Neural cell (in vitro differentiated cells): ENCODE results near the gene PLCB1. TPM values are rescaled to one million over a fixed set of nuclear protein-coding genes. Genes with fewer than 3 reads are reported as not detected.

Experiments
- H2AFZ ChIP-seq: fragments of 200-600, 300-800 bp; sonication (generic), shearing (Covaris generic); 2 replicates; pipeline ENCODE4 v1.6.0; 2014; ENCODE audit warnings: low read depth, mild to moderate bottlenecking, antibody characterized with exemption, low read length, moderate library complexity
- H3F3A ChIP-seq: fragments of 200-600 bp; shearing (Covaris generic); 2 replicates; pipeline ENCODE4 v1.6.1; 2016; ENCODE audit warnings: mild to moderate bottlenecking, moderate library complexity, mixed read lengths, antibody characterized with exemption, low read length; ENCODE audit not compliant: insufficient read depth, poor library complexity, severe bottlenecking
- H3K27ac ChIP-seq: fragments of 200-600, 300-800 bp; sonication (generic), shearing (Covaris generic); 2 replicates; pipeline ENCODE4 v1.5.1; 2014; ENCODE audit warnings: mild to moderate bottlenecking, low read length, moderate library complexity
- H3K27me3 ChIP-seq: fragments of 300-800, 200-600 bp; sonication (generic), shearing (Covaris generic); 2 replicates; pipeline ENCODE4 v1.6.0; 2014; ENCODE audit warnings: mild to moderate bottlenecking, low read depth, low read length, moderate library complexity; ENCODE audit not compliant: insufficient read depth
- H3K36me3 ChIP-seq: fragments of 300-800, 200-600 bp; sonication (generic), shearing (Covaris generic); 2 replicates; pipeline ENCODE4 v1.5.1; 2014; ENCODE audit warnings: mild to moderate bottlenecking, antibody characterized with exemption, low read length, moderate library complexity; ENCODE audit not compliant: insufficient read depth
- H3K4me2 ChIP-seq: fragments of 300-800, 200-600 bp; sonication (generic), shearing (Covaris generic); 2 replicates; pipeline ENCODE4 v1.6.0; 2014; ENCODE audit warnings: mild to moderate bottlenecking, low read length
- H3K4me3 ChIP-seq: fragments of 300-800, 200-600 bp; sonication (generic), shearing (Covaris generic); 2 replicates; pipeline ENCODE4 v1.5.1; 2014; ENCODE audit warnings: mild to moderate bottlenecking, low read length, moderate library complexity
- H3K79me2 ChIP-seq: fragments of 200-600 bp; shearing (Covaris generic); replicated peaks from 2 replicates; pipeline ENCODE4 v1.6.0; 2014; ENCODE audit warnings: mild to moderate bottlenecking, low read length, moderate library complexity; ENCODE audit not compliant: insufficient read depth
- H3K9ac ChIP-seq: fragments of 300-800, 200-600 bp; sonication (generic), shearing (Covaris generic); 2 replicates; pipeline ENCODE4 v1.6.1; 2016; ENCODE audit warnings: mild to moderate bottlenecking, low read length, mixed read lengths
- H3K9me2 ChIP-seq: fragments of 200-600 bp; shearing (Covaris generic); 2 replicates; pipeline ENCODE4 v1.6.1; 2016; ENCODE audit warnings: mild to moderate bottlenecking, low read length, mixed read lengths; ENCODE audit not compliant: insufficient read depth
- H3K9me3 ChIP-seq: fragments of 200-600, 300-800 bp; sonication (generic), shearing (Covaris generic); 2 replicates; pipeline ENCODE4 v1.6.1; 2016; ENCODE audit warnings: mild to moderate bottlenecking, mixed run types, low read length, moderate library complexity, mixed read lengths
- H4K20me1 ChIP-seq: fragments of 200-600 bp; shearing (Covaris generic); 2 replicates; pipeline ENCODE4 v1.6.1; 2016; ENCODE audit warnings: mild to moderate bottlenecking, mixed run types; ENCODE audit not compliant: insufficient read depth
- EP300 ChIP-seq: fragments of 450-650 bp; conservative IDR thresholded peaks from 2 replicates; pipeline ENCODE4 v1.6.1; 2014; ENCODE audit warnings: antibody characterized with exemption, mild to moderate bottlenecking, moderate library complexity; ENCODE audit not compliant: poor library complexity, severe bottlenecking
- EZH2 ChIP-seq: fragments of 200-600, 300-800 bp; shearing (Covaris generic), sonication (generic); IDR thresholded peaks from 2 replicates; pipeline ENCODE4 v1.6.1; 2014; ENCODE audit warnings: antibody characterized with exemption, low read length, borderline replicate concordance, mild to moderate bottlenecking; ENCODE audit not compliant: insufficient read depth, poor library complexity, severe bottlenecking
- MXI1 ChIP-seq: fragments of 450-650 bp; conservative IDR thresholded peaks from 2 replicates; pipeline ENCODE4 v1.6.1; 2014; ENCODE audit warnings: antibody characterized with exemption, mild to moderate bottlenecking; ENCODE audit not compliant: poor library complexity, severe bottlenecking
- POLR2AphosphoS5 ChIP-seq: IDR thresholded peaks from 2 replicates; pipeline ENCODE4 v1.6.1; 2012
- RAD21 ChIP-seq: fragments of 450-650 bp; conservative IDR thresholded peaks from 2 replicates; pipeline ENCODE4 v1.6.1; 2014; ENCODE audit warnings: antibody characterized with exemption, mild to moderate bottlenecking, moderate library complexity
- SMC3 ChIP-seq: fragments of 450-650 bp; conservative IDR thresholded peaks from 2 replicates; pipeline ENCODE4 v1.6.1; 2014; ENCODE audit warnings: antibody characterized with exemption, mild to moderate bottlenecking, moderate library complexity; ENCODE audit not compliant: poor library complexity
- TAF1 ChIP-seq: IDR thresholded peaks from 2 replicates; pipeline ENCODE4 v1.6.1; 2012; ENCODE audit warnings: low read depth
- polyA plus RNA-seq: library from polyadenylated mRNA; depleted of rRNA; stranded (reverse); fragments of >200 nt; gene quantifications from 2 replicates; pipeline ENCODE4 v1.2.3, GENCODE V29; 2014
- TF ChIP-seq, protein P1 (sequence below): IDR thresholded peaks from 2 replicates; pipeline ENCODE4 v1.6.1; 2012; ENCODE audit warnings: borderline replicate concordance
- TF ChIP-seq, protein P2 (sequence below): fragments of 450-650 bp; IDR thresholded peaks from 2 replicates; pipeline ENCODE4 v1.5.1; 2014; ENCODE audit warnings: antibody characterized with exemption, mild to moderate bottlenecking, moderate library complexity; ENCODE audit not compliant: poor library complexity, severe bottlenecking

Gene PLCB1
- polyA plus RNA-seq, 1 donor from 2014 or later = 11.4 TPM

DNA sequence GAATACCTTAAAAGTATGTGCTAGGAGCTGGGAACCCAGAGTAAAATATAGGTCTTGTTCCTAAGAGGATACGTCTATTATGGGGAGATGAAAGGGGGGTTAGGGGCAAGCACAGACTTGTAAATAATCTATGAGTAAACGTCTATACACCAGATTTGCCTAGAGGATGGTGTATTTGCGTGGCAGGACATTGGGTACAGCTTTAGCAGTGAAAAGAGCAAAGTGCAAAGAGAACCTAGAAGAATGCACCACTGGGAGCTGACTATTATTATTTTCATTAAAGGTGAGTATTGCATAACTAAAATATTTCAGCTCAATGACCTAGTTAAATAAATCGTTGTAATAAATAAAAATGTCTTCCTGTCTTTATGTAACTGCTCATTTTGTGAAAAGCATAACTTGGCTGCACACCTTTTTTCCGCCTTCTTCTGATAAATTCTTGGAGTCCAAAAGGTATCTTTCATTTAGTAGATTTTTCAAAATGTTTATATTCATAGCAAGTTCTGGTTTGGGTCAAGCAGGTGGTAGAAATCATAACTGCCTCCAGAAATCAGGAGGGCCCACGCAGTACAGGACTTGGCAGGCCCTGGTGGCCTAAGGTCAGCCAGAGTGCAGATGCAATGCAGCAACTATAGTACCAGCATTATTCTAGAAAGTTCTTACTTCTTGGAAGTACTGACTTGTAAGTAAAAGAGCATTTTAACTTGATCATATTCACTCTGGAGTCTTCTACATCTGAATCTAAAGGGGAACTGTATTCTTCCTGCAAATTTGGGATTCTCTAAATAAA lies 357.2 kb downstream of the PLCB1 start:
- H3K9ac ChIP-seq = no peak overlapping the region
- H3K27ac ChIP-seq = no peak overlapping the region
- no peak for TF ChIP-seq EP300
- TF ChIP-seq POLR2AphosphoS5 = no peak
- TF ChIP-seq MXI1 = no peak
- TF ChIP-seq, protein P1, sequence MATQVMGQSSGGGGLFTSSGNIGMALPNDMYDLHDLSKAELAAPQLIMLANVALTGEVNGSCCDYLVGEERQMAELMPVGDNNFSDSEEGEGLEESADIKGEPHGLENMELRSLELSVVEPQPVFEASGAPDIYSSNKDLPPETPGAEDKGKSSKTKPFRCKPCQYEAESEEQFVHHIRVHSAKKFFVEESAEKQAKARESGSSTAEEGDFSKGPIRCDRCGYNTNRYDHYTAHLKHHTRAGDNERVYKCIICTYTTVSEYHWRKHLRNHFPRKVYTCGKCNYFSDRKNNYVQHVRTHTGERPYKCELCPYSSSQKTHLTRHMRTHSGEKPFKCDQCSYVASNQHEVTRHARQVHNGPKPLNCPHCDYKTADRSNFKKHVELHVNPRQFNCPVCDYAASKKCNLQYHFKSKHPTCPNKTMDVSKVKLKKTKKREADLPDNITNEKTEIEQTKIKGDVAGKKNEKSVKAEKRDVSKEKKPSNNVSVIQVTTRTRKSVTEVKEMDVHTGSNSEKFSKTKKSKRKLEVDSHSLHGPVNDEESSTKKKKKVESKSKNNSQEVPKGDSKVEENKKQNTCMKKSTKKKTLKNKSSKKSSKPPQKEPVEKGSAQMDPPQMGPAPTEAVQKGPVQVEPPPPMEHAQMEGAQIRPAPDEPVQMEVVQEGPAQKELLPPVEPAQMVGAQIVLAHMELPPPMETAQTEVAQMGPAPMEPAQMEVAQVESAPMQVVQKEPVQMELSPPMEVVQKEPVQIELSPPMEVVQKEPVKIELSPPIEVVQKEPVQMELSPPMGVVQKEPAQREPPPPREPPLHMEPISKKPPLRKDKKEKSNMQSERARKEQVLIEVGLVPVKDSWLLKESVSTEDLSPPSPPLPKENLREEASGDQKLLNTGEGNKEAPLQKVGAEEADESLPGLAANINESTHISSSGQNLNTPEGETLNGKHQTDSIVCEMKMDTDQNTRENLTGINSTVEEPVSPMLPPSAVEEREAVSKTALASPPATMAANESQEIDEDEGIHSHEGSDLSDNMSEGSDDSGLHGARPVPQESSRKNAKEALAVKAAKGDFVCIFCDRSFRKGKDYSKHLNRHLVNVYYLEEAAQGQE = no peak
- TF ChIP-seq, protein P2, sequence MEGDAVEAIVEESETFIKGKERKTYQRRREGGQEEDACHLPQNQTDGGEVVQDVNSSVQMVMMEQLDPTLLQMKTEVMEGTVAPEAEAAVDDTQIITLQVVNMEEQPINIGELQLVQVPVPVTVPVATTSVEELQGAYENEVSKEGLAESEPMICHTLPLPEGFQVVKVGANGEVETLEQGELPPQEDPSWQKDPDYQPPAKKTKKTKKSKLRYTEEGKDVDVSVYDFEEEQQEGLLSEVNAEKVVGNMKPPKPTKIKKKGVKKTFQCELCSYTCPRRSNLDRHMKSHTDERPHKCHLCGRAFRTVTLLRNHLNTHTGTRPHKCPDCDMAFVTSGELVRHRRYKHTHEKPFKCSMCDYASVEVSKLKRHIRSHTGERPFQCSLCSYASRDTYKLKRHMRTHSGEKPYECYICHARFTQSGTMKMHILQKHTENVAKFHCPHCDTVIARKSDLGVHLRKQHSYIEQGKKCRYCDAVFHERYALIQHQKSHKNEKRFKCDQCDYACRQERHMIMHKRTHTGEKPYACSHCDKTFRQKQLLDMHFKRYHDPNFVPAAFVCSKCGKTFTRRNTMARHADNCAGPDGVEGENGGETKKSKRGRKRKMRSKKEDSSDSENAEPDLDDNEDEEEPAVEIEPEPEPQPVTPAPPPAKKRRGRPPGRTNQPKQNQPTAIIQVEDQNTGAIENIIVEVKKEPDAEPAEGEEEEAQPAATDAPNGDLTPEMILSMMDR = no peak
- TF ChIP-seq EZH2 = no peak
- TF ChIP-seq SMC3 = no peak
- no peak for TF ChIP-seq TAF1
- no peak overlapping the region for H3K4me2 ChIP-seq
- H3K36me3 ChIP-seq = no peaks in the 10 kb centered on the region
- H3K4me3 ChIP-seq = no peak overlapping the region
- no peaks in the 10 kb centered on the region for H3F3A ChIP-seq
- no peaks in the 10 kb centered on the region for H3K27me3 ChIP-seq
- H3K9me3 ChIP-seq = no peaks in the 10 kb centered on the region
- H2AFZ ChIP-seq = no peak overlapping the region
- H4K20me1 ChIP-seq = no peaks in the 10 kb centered on the region
- H3K9me2 ChIP-seq = no peaks in the 10 kb centered on the region
- no peaks in the 10 kb centered on the region for H3K79me2 ChIP-seq

DNA sequence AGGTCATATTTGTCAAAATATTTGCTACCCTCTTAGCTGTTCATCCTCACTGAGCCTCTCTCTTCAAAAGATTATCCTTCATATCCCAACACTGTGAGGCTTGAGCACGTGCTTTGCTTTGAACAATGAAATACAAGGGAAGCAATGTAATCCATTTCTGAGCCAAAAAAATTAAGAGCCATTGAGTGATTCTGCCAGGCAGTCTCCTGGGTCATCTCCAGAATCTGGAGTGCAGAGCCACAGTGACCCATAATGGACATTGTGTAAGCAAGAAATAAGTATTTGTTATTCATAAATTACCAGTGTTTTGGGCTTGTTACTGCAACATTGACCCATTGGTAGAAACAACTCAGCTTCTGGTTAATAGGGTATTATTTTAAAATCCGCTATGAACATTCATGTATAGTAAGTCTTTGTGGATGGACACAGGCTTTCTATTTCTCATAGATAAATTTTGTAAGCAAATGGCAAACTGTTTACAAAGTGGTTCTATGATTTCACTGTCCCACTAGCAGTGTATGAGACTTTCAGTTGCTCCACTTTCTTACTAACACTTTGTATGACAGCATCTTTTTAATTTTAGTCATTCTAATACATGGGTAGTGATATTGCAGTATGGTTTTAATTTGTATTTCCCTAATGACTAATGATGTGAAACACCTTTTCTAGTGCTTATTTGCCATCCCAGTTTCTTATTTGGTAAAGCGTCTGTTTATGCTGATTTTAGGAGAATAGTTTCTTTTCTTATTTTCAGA lies 358.2 kb downstream of the PLCB1 start:
- Histone ChIP-seq H3F3A (no peaks in the 10 kb centered on the region), H3K4me3 (no peak overlapping the region), H3K9me3 (no peaks in the 10 kb centered on the region), H3K27ac (no peak overlapping the region), H3K9me2 (no peaks in the 10 kb centered on the region), H3K9ac (no peak overlapping the region), H3K4me2 (no peak overlapping the region), H3K36me3 (no peaks in the 10 kb centered on the region), H2AFZ (no peak overlapping the region), H4K20me1 (no peaks in the 10 kb centered on the region), H3K79me2 (no peaks in the 10 kb centered on the region), H3K27me3 (no peaks in the 10 kb centered on the region)
- TF ChIP-seq, protein P2 = no peak
- TF ChIP-seq, protein P1 = no peak
- TF ChIP-seq SMC3 (no peak), MXI1 (no peak), TAF1 (no peak), RAD21 (no peak), EP300 (no peak), POLR2AphosphoS5 (no peak), EZH2 (no peak)
